IMR-90 (cell line): ENCODE results near the gene TMC1. TPM values are rescaled to one million over a fixed set of nuclear protein-coding genes. Genes with fewer than 3 reads are reported as not detected.

ENCODE experiments used
- ATAC-seq: fragments of 200-7000 bp; cut with Tn5 transposase; 2 replicates; pipeline ENCODE4 v1.9.1; 2020; ENCODE audit warnings: low read depth, mild to moderate bottlenecking, moderate library complexity
- BruUV-seq: library from RNA; stranded (reverse); fragments of 400-500 nt; replicated peaks from 2 replicates; lab custom pipeline; 2021; lab: Mats Ljungman, UMichigan
- CTCF ChIA-PET: fragments of 300-600 bp; formaldehyde crosslinking; extraction: SDS; loops from one replicate; lab custom pipeline; 2021; ENCODE audit warnings: antibody characterized with exemption; lab: Yijun Ruan, JAX
- POLR2A ChIA-PET: fragments of 300-600 bp; sonication (Branson Sonifier 250); formaldehyde crosslinking; loops from one replicate; lab custom pipeline; 2022; ENCODE audit warnings: antibody characterized with exemption; ENCODE audit not compliant: unreplicated experiment; lab: Charles Lee
- DNase-seq: peaks from one replicate; pipeline ENCODE4 v3.0.0; 2013
- H2AFZ ChIP-seq: replicated peaks from 2 replicates; pipeline ENCODE3; 2013; ENCODE audit warnings: low read length, mild to moderate bottlenecking; ENCODE audit not compliant: poor library complexity
- H2AK5ac ChIP-seq: 2 replicates; pipeline ENCODE4 v1.6.1; 2013; ENCODE audit warnings: low read depth, low read length, inconsistent platforms
- H2AK9ac ChIP-seq: replicated peaks from 2 replicates; pipeline ENCODE3; 2013; ENCODE audit warnings: mild to moderate bottlenecking, low read depth, low read length, moderate library complexity; ENCODE audit not compliant: poor library complexity
- H2BK120ac ChIP-seq: 2 replicates; pipeline ENCODE4 v1.6.1; 2013; ENCODE audit warnings: low read depth, low read length, inconsistent platforms
- H2BK15ac ChIP-seq: 3 replicates; pipeline ENCODE4 v1.6.1; 2013; ENCODE audit warnings: low read depth, low read length, inconsistent platforms
- H2BK20ac ChIP-seq: 2 replicates; pipeline ENCODE4 v1.6.1; 2013; ENCODE audit warnings: low read depth, mild to moderate bottlenecking, inconsistent platforms, low read length, moderate library complexity
- H2BK5ac ChIP-seq: 2 replicates; pipeline ENCODE4 v1.6.1; 2013; ENCODE audit warnings: mild to moderate bottlenecking, low read depth, low read length, inconsistent platforms; ENCODE audit not compliant: poor library complexity, severe bottlenecking
- H3K14ac ChIP-seq: replicated peaks from 2 replicates; pipeline ENCODE4 v1.6.1; 2013; ENCODE audit warnings: low read depth, low read length, inconsistent platforms
- H3K18ac ChIP-seq: 2 replicates; pipeline ENCODE4 v1.6.1; 2013; ENCODE audit warnings: low read depth, low read length, control low read depth
- H3K23ac ChIP-seq: 2 replicates; pipeline ENCODE4 v1.6.1; 2013; ENCODE audit warnings: low read depth, low read length, inconsistent platforms
- H3K27ac ChIP-seq: 2 replicates; pipeline ENCODE4 v1.5.1; 2013; ENCODE audit warnings: mild to moderate bottlenecking, control low read depth, low read length; ENCODE audit not compliant: insufficient read depth
- H3K27me3 ChIP-seq: 2 replicates; pipeline ENCODE4 v1.6.1; 2013; ENCODE audit warnings: low read length; ENCODE audit not compliant: control insufficient read depth, insufficient read depth
- H3K36me3 ChIP-seq: 2 replicates; pipeline ENCODE4 v1.6.1; 2013; ENCODE audit warnings: low read length, mixed read lengths; ENCODE audit not compliant: control insufficient read depth, insufficient read depth
- H3K4ac ChIP-seq: 2 replicates; pipeline ENCODE4 v1.6.1; 2013; ENCODE audit warnings: low read depth, low read length, inconsistent platforms
- H3K4me1 ChIP-seq: 2 replicates; pipeline ENCODE4 v1.6.1; 2013; ENCODE audit warnings: low read length, mixed read lengths; ENCODE audit not compliant: control insufficient read depth, insufficient read depth
- H3K4me2 ChIP-seq: 2 replicates; pipeline ENCODE4 v1.6.1; 2013; ENCODE audit warnings: low read depth, mild to moderate bottlenecking, control low read depth, low read length, moderate library complexity
- H3K4me3 ChIP-seq: 2 replicates; pipeline ENCODE4 v1.5.1; 2013; ENCODE audit warnings: low read depth, mild to moderate bottlenecking, control low read depth, low read length, moderate library complexity; ENCODE audit not compliant: insufficient read depth
- H3K56ac ChIP-seq: 2 replicates; pipeline ENCODE4 v1.6.1; 2013; ENCODE audit warnings: low read length, inconsistent platforms; ENCODE audit not compliant: insufficient read depth; ENCODE audit errors: extremely low read depth
- H3K79me1 ChIP-seq, 2 experiments: 2 replicates each; pipeline ENCODE4 v1.6.1; 2013; ENCODE audit warnings: low read length in 2 of 2, inconsistent platforms in 1 of 2, low read depth in 1 of 2
- H3K9ac ChIP-seq: 2 replicates; pipeline ENCODE4 v1.6.1; 2013; ENCODE audit warnings: low read depth, low read length, control low read depth
- H3K9me1 ChIP-seq: 2 replicates; pipeline ENCODE4 v1.6.1; 2013; ENCODE audit warnings: low read length, inconsistent platforms; ENCODE audit not compliant: insufficient read depth
- H3K9me3 ChIP-seq: 2 replicates; pipeline ENCODE4 v1.6.1; 2013; ENCODE audit warnings: low read length; ENCODE audit not compliant: control insufficient read depth, insufficient read depth
- H4K20me1 ChIP-seq: 2 replicates; pipeline ENCODE4 v1.6.1; 2013; ENCODE audit warnings: low read length, inconsistent platforms; ENCODE audit not compliant: insufficient read depth
- H4K5ac ChIP-seq: 2 replicates; pipeline ENCODE4 v1.6.1; 2013; ENCODE audit warnings: mild to moderate bottlenecking, low read depth, low read length, control low read depth
- H4K8ac ChIP-seq, 2 experiments: 2 replicates each; pipeline ENCODE4 v1.6.1; 2013; ENCODE audit warnings: low read depth in 2 of 2, low read length in 2 of 2, control low read depth in 1 of 2, inconsistent platforms in 1 of 2
- H4K91ac ChIP-seq: 2 replicates; pipeline ENCODE4 v1.6.1; 2013; ENCODE audit warnings: low read depth, low read length, inconsistent platforms; ENCODE audit not compliant: insufficient read depth
- BHLHE40 ChIP-seq: fragments of 150-350 bp; IDR thresholded peaks from 2 replicates; pipeline ENCODE4 v1.6.1; 2016; ENCODE audit warnings: mild to moderate bottlenecking, low read depth, low read length
- CEBPB ChIP-seq: IDR thresholded peaks from 2 replicates; pipeline ENCODE4 v1.6.1; 2012; ENCODE audit warnings: low read depth, low read length, improper control_type of control experiment
- CHD1 ChIP-seq: IDR thresholded peaks from 2 replicates; pipeline ENCODE4 v1.6.1; 2012; ENCODE audit warnings: low read depth, low read length, improper control_type of control experiment
- FOS ChIP-seq: fragments of 150-350 bp; IDR thresholded peaks from 2 replicates; pipeline ENCODE4 v1.6.1; 2016; ENCODE audit warnings: low read depth, low read length
- MAFK ChIP-seq: IDR thresholded peaks from 2 replicates; pipeline ENCODE4 v1.6.1; 2012; ENCODE audit warnings: low read depth, low read length, improper control_type of control experiment
- MXI1 ChIP-seq: IDR thresholded peaks from 2 replicates; pipeline ENCODE4 v1.6.1; 2012; ENCODE audit warnings: low read depth, mild to moderate bottlenecking, low read length, moderate library complexity, borderline replicate concordance
- POLR2A ChIP-seq: IDR thresholded peaks from 2 replicates; pipeline ENCODE4 v1.6.1; 2012; ENCODE audit warnings: mild to moderate bottlenecking, low read depth, low read length
- RCOR1 ChIP-seq: IDR thresholded peaks from 2 replicates; pipeline ENCODE4 v1.6.1; 2012; ENCODE audit warnings: mild to moderate bottlenecking, low read length, improper control_type of control experiment; ENCODE audit not compliant: insufficient replicate concordance
- RFX5 ChIP-seq: IDR thresholded peaks from 2 replicates; pipeline ENCODE4 v1.8.0; 2012; ENCODE audit warnings: low read depth, mild to moderate bottlenecking, low read length, moderate library complexity
- WGBS, 2 experiments: methylation state at CpG; one replicate each; pipeline versions ENCODE4 v1.1.5 to v1.1.7; 2013; ENCODE audit warnings: missing lambda C conversion rate in 2 of 2; ENCODE audit not compliant: insufficient read length in 1 of 2; ENCODE audit errors: extremely low coverage in 2 of 2; 5-methylcytosine and 5-hydroxymethylcytosine counted together
- dilution Hi-C: fragments of 300-500 bp; cut with HindIII; formaldehyde crosslinking; loops from one replicate; pipeline ENCODE4 v1.14.3; 2018; ENCODE audit warnings: low sequenced_read_pairs; ENCODE audit not compliant: unreplicated experiment
- in situ Hi-C: fragments of 300-500 bp; cut with MboI; formaldehyde crosslinking; loops from 3 replicates; pipeline ENCODE4 v1.14.3; 2019; ENCODE audit warnings: low sequenced_read_pairs, inconsistent platforms, mixed read lengths
- intact Hi-C: fragments of 100-400 bp; cut with micrococcal nuclease; formaldehyde crosslinking; loops from 2 replicates; pipeline ENCODE4 v1.10.0; 2022
- polyA plus RNA-seq, 3 experiments: library from polyadenylated mRNA; depleted of rRNA; stranded (reverse); fragments of >200 nt; gene quantifications; 2 replicates each; pipeline ENCODE4 v1.2.3, GENCODE V29; 2012; ENCODE audit warnings: low replicate concordance in 1 of 3
- total RNA-seq: library from RNA; depleted of rRNA; stranded (reverse); fragments of >200 nt; gene quantifications from 2 replicates; pipeline ENCODE4 v1.2.3, GENCODE V29; 2012
- TF ChIP-seq, protein P1 (sequence below): conservative IDR thresholded peaks from 2 replicates; pipeline ENCODE4 v1.5.1; 2012; ENCODE audit warnings: mild to moderate bottlenecking, low read depth, low read length, improper control_type of control experiment

The TMC1 gene
- total and polyA plus RNA-seq, 2 of the 4 experiments (the other 2 are of a cell fraction), result not detected

GRCh38 chr9:72814083-72814597 is 292.7 kb downstream of the TMC1 start:
- H3K9ac ChIP-seq, result no peak overlapping the region
- no peak overlapping the region for H3K27ac ChIP-seq
- H2AK9ac ChIP-seq, result no peak overlapping the region
- intact Hi-C loops, result no loop called here
- ChIA-PET POLR2A (no interaction called here), CTCF (no interaction called here)
- no peak overlapping the region for H3K18ac ChIP-seq
- no peak overlapping the region for H4K8ac ChIP-seq
- H3K27me3 ChIP-seq, result peaks cover 3% of the 10 kb centered on the region; the same call in 1 of the 2 replicates
- H2AK5ac ChIP-seq, result no peak overlapping the region
- H2BK20ac ChIP-seq, result no peak overlapping the region
- H3K56ac ChIP-seq, result no peak overlapping the region
- H3K4me1 ChIP-seq, result no peaks in the 10 kb centered on the region
- no peaks in the 10 kb centered on the region for H3K9me1 ChIP-seq
- H2AFZ ChIP-seq, result no peak overlapping the region
- H3K36me3 ChIP-seq, result no peaks in the 10 kb centered on the region
- WGBS, 2 experiments, result no CpG with 5 or more reads among the region's 7 CpGs
- in situ Hi-C loops, result no loop called here
- dilution Hi-C loops, result no loop called here
- no peak overlapping the region for H3K23ac ChIP-seq
- H3K79me1 ChIP-seq, result no peaks in the 10 kb centered on the region
- ATAC-seq (no peak), DNase-seq (no peak)
- H3K4me3 ChIP-seq, result no peak overlapping the region
- H3K9me3 ChIP-seq, result no peaks in the 10 kb centered on the region
- H3K4ac ChIP-seq, result no peak overlapping the region
- no peak overlapping the region for H2BK15ac ChIP-seq
- H4K91ac ChIP-seq, result no peak overlapping the region
- TF ChIP-seq CHD1 (no peak), POLR2A (no peak), BHLHE40 (no peak), MXI1 (no peak), RCOR1 (no peak), FOS (no peak), CEBPB (no peak), RFX5 (no peak), MAFK (no peak)
- TF ChIP-seq, protein P1, sequence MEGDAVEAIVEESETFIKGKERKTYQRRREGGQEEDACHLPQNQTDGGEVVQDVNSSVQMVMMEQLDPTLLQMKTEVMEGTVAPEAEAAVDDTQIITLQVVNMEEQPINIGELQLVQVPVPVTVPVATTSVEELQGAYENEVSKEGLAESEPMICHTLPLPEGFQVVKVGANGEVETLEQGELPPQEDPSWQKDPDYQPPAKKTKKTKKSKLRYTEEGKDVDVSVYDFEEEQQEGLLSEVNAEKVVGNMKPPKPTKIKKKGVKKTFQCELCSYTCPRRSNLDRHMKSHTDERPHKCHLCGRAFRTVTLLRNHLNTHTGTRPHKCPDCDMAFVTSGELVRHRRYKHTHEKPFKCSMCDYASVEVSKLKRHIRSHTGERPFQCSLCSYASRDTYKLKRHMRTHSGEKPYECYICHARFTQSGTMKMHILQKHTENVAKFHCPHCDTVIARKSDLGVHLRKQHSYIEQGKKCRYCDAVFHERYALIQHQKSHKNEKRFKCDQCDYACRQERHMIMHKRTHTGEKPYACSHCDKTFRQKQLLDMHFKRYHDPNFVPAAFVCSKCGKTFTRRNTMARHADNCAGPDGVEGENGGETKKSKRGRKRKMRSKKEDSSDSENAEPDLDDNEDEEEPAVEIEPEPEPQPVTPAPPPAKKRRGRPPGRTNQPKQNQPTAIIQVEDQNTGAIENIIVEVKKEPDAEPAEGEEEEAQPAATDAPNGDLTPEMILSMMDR, result no peak
- no peak overlapping the region for H3K4me2 ChIP-seq
- no peaks in the 10 kb centered on the region for H4K20me1 ChIP-seq
- H2BK5ac ChIP-seq, result no peak overlapping the region
- H2BK120ac ChIP-seq, result no peak overlapping the region
- BruUV-seq, result no TSS peak
- H4K5ac ChIP-seq, result no peak overlapping the region
- H3K14ac ChIP-seq, result no peak overlapping the region
